Endothelial cell of umbilical vein (primary cell): ENCODE results near the gene SLC44A3. TPM values are rescaled to one million over a fixed set of nuclear protein-coding genes. Genes with fewer than 3 reads are reported as not detected.

ENCODE experiments used
- BruUV-seq: library from RNA; stranded (reverse); fragments of 400-500 nt; replicated peaks from 2 replicates; lab custom pipeline; 2021; lab: Mats Ljungman, UMichigan
- CTCF ChIA-PET: fragments of 300-600, 350-600 bp; sonication (Branson Sonifier 250); formaldehyde crosslinking; loops from one replicate; lab custom pipeline; 2021; ENCODE audit warnings: antibody characterized with exemption, inconsistent platforms; lab: Charles Lee
- POLR2A ChIA-PET: fragments of 300-600, 350-600 bp; sonication (Branson Sonifier 250); formaldehyde crosslinking; loops from one replicate; lab custom pipeline; 2021; ENCODE audit warnings: antibody characterized with exemption, inconsistent platforms; lab: Charles Lee
- DNase-seq: peaks from one replicate; pipeline ENCODE4 v3.0.0-alpha.2; 2011; ENCODE audit warnings: low read depth, low spot score
- FAIRE-seq: peaks from 2 replicates; lab custom pipeline; 2011; peaks lifted over from hg19 to GRCh38; lab: Jason Lieb, UNC
- H2AFZ ChIP-seq: 2 replicates; pipeline ENCODE4 v1.6.0; 2012; ENCODE audit warnings: low read depth, low read length, control low read depth, inconsistent platforms
- H3K27ac ChIP-seq: 2 replicates; pipeline ENCODE4 v1.5.1; 2011; ENCODE audit warnings: low read depth, mild to moderate bottlenecking, control low read depth, low read length, moderate library complexity; ENCODE audit not compliant: insufficient read depth
- H3K27me3 ChIP-seq, 2 experiments: 2 replicates each; pipeline versions ENCODE4 v1.6.0 to v1.6.1; 2011; ENCODE audit warnings: low read length in 2 of 2, mixed read lengths in 1 of 2; ENCODE audit not compliant: control insufficient read depth in 2 of 2, insufficient read depth in 2 of 2
- H3K36me3 ChIP-seq, 2 experiments: 2 replicates in 1 of 2; 3 replicates in 1 of 2; pipeline ENCODE4 v1.5.1; 2011; ENCODE audit warnings: low read length in 2 of 2, mild to moderate bottlenecking in 1 of 2, moderate library complexity in 1 of 2; ENCODE audit not compliant: control insufficient read depth in 2 of 2, insufficient read depth in 2 of 2; ENCODE audit errors: extremely low read depth in 1 of 2
- H3K4me1 ChIP-seq: 3 replicates; pipeline ENCODE4 v1.5.1; 2011; ENCODE audit warnings: mild to moderate bottlenecking, low read length; ENCODE audit not compliant: control insufficient read depth, insufficient read depth; ENCODE audit errors: extremely low read depth
- H3K4me2 ChIP-seq: 2 replicates; pipeline ENCODE4 v1.6.1; 2011; ENCODE audit warnings: low read length, control low read depth, mixed read lengths; ENCODE audit not compliant: insufficient read depth
- H3K4me3 ChIP-seq, 3 experiments: fragments of 200-600 bp in 1 of 3; sonication (generic), shearing (Covaris generic) in 1 of 3; replicated peaks in 1 of 3; 2 replicates each; pipeline ENCODE4 v1.5.1; 2011 to 2016; ENCODE audit warnings: control low read depth in 3 of 3, low read length in 3 of 3, mild to moderate bottlenecking in 2 of 3, inconsistent platforms in 1 of 3, low read depth in 1 of 3, moderate library complexity in 1 of 3; ENCODE audit not compliant: insufficient read depth in 1 of 3
- H3K79me2 ChIP-seq: 2 replicates; pipeline ENCODE4 v1.6.0; 2012; ENCODE audit warnings: low read length, inconsistent platforms; ENCODE audit not compliant: control insufficient read depth, insufficient read depth
- H3K9ac ChIP-seq: replicated peaks from 2 replicates; pipeline ENCODE3; 2011; ENCODE audit warnings: low read length, control low read depth; ENCODE audit not compliant: insufficient read depth; ENCODE audit errors: extremely low read depth
- H3K9me1 ChIP-seq: replicated peaks from 3 replicates; pipeline ENCODE4 v1.6.0; 2011; ENCODE audit warnings: mild to moderate bottlenecking, low read length; ENCODE audit not compliant: control insufficient read depth, insufficient read depth; ENCODE audit errors: extremely low read depth
- H3K9me3 ChIP-seq: replicated peaks from 2 replicates; pipeline ENCODE4 v1.5.1; 2012; ENCODE audit warnings: low read length, inconsistent platforms; ENCODE audit not compliant: control insufficient read depth, insufficient read depth
- H4K20me1 ChIP-seq: replicated peaks from 2 replicates; pipeline ENCODE3; 2011; ENCODE audit warnings: mild to moderate bottlenecking, low read length; ENCODE audit not compliant: control insufficient read depth, insufficient read depth; ENCODE audit errors: extremely low read depth
- EZH2 ChIP-seq: IDR thresholded peaks from 2 replicates; pipeline ENCODE4 v1.6.1; 2012; ENCODE audit warnings: borderline replicate concordance, low read depth, mild to moderate bottlenecking, moderate library complexity, low read length, inconsistent platforms; ENCODE audit not compliant: severe bottlenecking
- FOS ChIP-seq: IDR thresholded peaks from 2 replicates; pipeline ENCODE4 v1.6.1; 2011; ENCODE audit warnings: mild to moderate bottlenecking, low read length, moderate library complexity, borderline replicate concordance; ENCODE audit not compliant: insufficient read depth
- GATA2 ChIP-seq: IDR thresholded peaks from 2 replicates; pipeline ENCODE4 v1.7.0; 2011; ENCODE audit warnings: low read depth, mild to moderate bottlenecking, moderate library complexity, mixed read lengths, low read length; ENCODE audit not compliant: insufficient read length, insufficient read depth
- JUN ChIP-seq: IDR thresholded peaks from 2 replicates; pipeline ENCODE4 v1.6.1; 2011; ENCODE audit warnings: borderline replicate concordance, low read depth; ENCODE audit not compliant: insufficient read length, insufficient read depth
- MYC ChIP-seq: IDR thresholded peaks from one replicate; pipeline ENCODE4 v1.6.1; 2011; ENCODE audit warnings: mild to moderate bottlenecking, low read depth, low read length
- POLR2A ChIP-seq: IDR thresholded peaks from 2 replicates; pipeline ENCODE4 v1.6.1; 2012; ENCODE audit warnings: low read depth, mild to moderate bottlenecking, control low read depth, low read length
- POLR2AphosphoS5 ChIP-seq: IDR thresholded peaks from 2 replicates; pipeline ENCODE4 v1.6.1; 2012; ENCODE audit warnings: low read depth, mild to moderate bottlenecking, control low read depth, low read length, moderate library complexity; ENCODE audit not compliant: insufficient read depth
- dilution Hi-C: fragments of 300-500 bp; cut with MboI; formaldehyde crosslinking; loops from one replicate; pipeline ENCODE4 v1.15.0; 2019; ENCODE audit warnings: low sequenced_read_pairs; ENCODE audit not compliant: extremely low pct_ligation_motif_present
- intact Hi-C: fragments of 100-400 bp; cut with micrococcal nuclease; formaldehyde crosslinking; loops from one replicate; pipeline ENCODE4 v1.10.0; 2022
- polyA plus RNA-seq, 4 experiments: library from polyadenylated mRNA; depleted of rRNA in 3 of 4; stranded (reverse) in 3 of 4; unstranded in 1 of 4; fragments of >200 nt; gene quantifications; 2 replicates each; pipeline versions ENCODE4 v1.2.1 to v1.2.3, GENCODE V29; 2011 to 2012; ENCODE audit warnings: missing spikeins in 1 of 4
- total RNA-seq: library from RNA; stranded (reverse); gene quantifications from 2 replicates; pipeline ENCODE4 v1.2.3, GENCODE V29; 2021
- TF ChIP-seq, protein P1 (sequence below): IDR thresholded peaks from 2 replicates; pipeline ENCODE4 v1.6.1; 2011; ENCODE audit not compliant: insufficient read depth, insufficient read length
- TF ChIP-seq, protein P2 (sequence below), 2 donors: IDR thresholded peaks; 1 replicate in 1 of 2; 2 replicates in 1 of 2; pipeline ENCODE4 v1.5.1; 2011; ENCODE audit warnings: low read length in 2 of 2, mild to moderate bottlenecking in 2 of 2, moderate library complexity in 2 of 2, control low read depth in 1 of 2, inconsistent platforms in 1 of 2, low read depth in 1 of 2; ENCODE audit not compliant: insufficient read depth in 1 of 2; ENCODE audit errors: extremely low read depth in 1 of 2

The SLC44A3 gene
- total and polyA plus RNA-seq, 2 donors (not counting 3 experiments of a cell fraction or from before 2014, with no cell fraction given) = 0.29 to 0.42 TPM

- H3K9ac ChIP-seq = peak overlapping the region; percentile 50
- H3K27ac ChIP-seq = peak overlapping the region; percentile 87
- H3K9me1 ChIP-seq = no peaks in the 10 kb centered on the region
- no peaks in the 10 kb centered on the region for H3K79me2 ChIP-seq
- POLR2A ChIA-PET = no interaction called here
- no peak overlapping the region for H2AFZ ChIP-seq
- no peaks in the 10 kb centered on the region for H3K36me3 ChIP-seq
- H3K4me1 ChIP-seq = peaks cover 45% of the 10 kb centered on the region
- CTCF ChIA-PET = interaction anchor here (1.0 to 1.6 kb wide), 2 partner anchors 11 to 314 kb away, joined by 3 read pairs; no protein-coding TSS in a partner anchor
- dilution Hi-C loops (no loop called here), intact Hi-C loops (loop anchor here (1.0 to 2.0 kb wide), 3 partner anchors 60 to 253 kb away; no protein-coding TSS in a partner anchor)
- no peaks in the 10 kb centered on the region for H3K9me3 ChIP-seq
- no TSS peak for BruUV-seq
- no peaks in the 10 kb centered on the region for H4K20me1 ChIP-seq
- peak overlapping the region; percentile 50 for H3K4me2 ChIP-seq
- TF ChIP-seq MYC = peak; percentile 91
- peak; percentile 89 for TF ChIP-seq JUN
- TF ChIP-seq EZH2 = no peak
- TF ChIP-seq FOS = peak; percentile 90
- TF ChIP-seq, protein P1, sequence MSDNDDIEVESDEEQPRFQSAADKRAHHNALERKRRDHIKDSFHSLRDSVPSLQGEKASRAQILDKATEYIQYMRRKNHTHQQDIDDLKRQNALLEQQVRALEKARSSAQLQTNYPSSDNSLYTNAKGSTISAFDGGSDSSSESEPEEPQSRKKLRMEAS = peak; percentile 76
- no peak for TF ChIP-seq POLR2A
- TF ChIP-seq, protein P2, sequence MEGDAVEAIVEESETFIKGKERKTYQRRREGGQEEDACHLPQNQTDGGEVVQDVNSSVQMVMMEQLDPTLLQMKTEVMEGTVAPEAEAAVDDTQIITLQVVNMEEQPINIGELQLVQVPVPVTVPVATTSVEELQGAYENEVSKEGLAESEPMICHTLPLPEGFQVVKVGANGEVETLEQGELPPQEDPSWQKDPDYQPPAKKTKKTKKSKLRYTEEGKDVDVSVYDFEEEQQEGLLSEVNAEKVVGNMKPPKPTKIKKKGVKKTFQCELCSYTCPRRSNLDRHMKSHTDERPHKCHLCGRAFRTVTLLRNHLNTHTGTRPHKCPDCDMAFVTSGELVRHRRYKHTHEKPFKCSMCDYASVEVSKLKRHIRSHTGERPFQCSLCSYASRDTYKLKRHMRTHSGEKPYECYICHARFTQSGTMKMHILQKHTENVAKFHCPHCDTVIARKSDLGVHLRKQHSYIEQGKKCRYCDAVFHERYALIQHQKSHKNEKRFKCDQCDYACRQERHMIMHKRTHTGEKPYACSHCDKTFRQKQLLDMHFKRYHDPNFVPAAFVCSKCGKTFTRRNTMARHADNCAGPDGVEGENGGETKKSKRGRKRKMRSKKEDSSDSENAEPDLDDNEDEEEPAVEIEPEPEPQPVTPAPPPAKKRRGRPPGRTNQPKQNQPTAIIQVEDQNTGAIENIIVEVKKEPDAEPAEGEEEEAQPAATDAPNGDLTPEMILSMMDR (IDR thresholded peaks at IDR 0.05; ENCODE audit: extremely low read depth in 1 of 2, insufficient read depth in 1 of 2, low read depth in 1 of 2, low read length in 2 of 2) = no peak
- peak; percentile 64 for TF ChIP-seq GATA2
- TF ChIP-seq POLR2AphosphoS5 = peak; percentile 90
- H3K27me3 ChIP-seq = no peaks in the 10 kb centered on the region
- no peak overlapping the region for H3K4me3 ChIP-seq
- DNase-seq (peak; percentile 95), FAIRE-seq (peak; percentile 96)
Observed at GRCh38 chr1:94795434-94795833, 24.7 kb upstream of the SLC44A3 start.
